Mucosa of rectum (tissue), 2 donors: ENCODE results near the gene AMACR.
"Not testable (repeated sequence)": the region's sequence is repeated elsewhere in the genome, so short reads cannot be mapped to it uniquely, and the experiment has no call there.

Source experiments
- H3K27ac ChIP-seq, 2 donors: one replicate each; pipeline ENCODE4 v1.7.0; 2013; ENCODE audit warnings: inconsistent platforms in 2 of 2, low read depth in 2 of 2, low read length in 2 of 2
- H3K27me3 ChIP-seq, 2 donors: one replicate each; pipeline ENCODE4 v1.7.0; 2013; ENCODE audit warnings: low read length in 2 of 2; ENCODE audit not compliant: control insufficient read depth in 2 of 2, insufficient read depth in 2 of 2
- H3K36me3 ChIP-seq, 2 donors: one replicate each; pipeline ENCODE4 v1.7.0; 2013; ENCODE audit warnings: low read length in 2 of 2; ENCODE audit not compliant: control insufficient read depth in 2 of 2, insufficient read depth in 2 of 2
- H3K4me1 ChIP-seq, 2 donors: one replicate each; pipeline ENCODE4 v1.7.0; 2013; ENCODE audit warnings: low read length in 2 of 2, mild to moderate bottlenecking in 1 of 2; ENCODE audit not compliant: control insufficient read depth in 2 of 2, insufficient read depth in 2 of 2
- H3K4me3 ChIP-seq, 2 donors: one replicate each; pipeline ENCODE4 v1.7.0; 2013; ENCODE audit warnings: low read length in 2 of 2
- H3K9ac ChIP-seq, 2 donors: one replicate each; pipeline ENCODE4 v1.7.0; 2013; ENCODE audit warnings: low read length in 2 of 2, low read depth in 1 of 2, mild to moderate bottlenecking in 1 of 2
- H3K9me3 ChIP-seq, 2 donors: one replicate each; pipeline ENCODE4 v1.7.0; 2013; ENCODE audit warnings: low read length in 2 of 2; ENCODE audit not compliant: control insufficient read depth in 2 of 2
- donor health status: healthy.
- donor health status: Normal muscosa, but diverticular disease.

AMACR gene

GRCh38 chr5:34038390-34038789 is 30.5 kb upstream of the AMACR start:
- Histone ChIP-seq H3K9ac (no peak overlapping the region), H3K27me3 (no peaks in the 10 kb centered on the region), H3K36me3 (peaks cover 2 to 6% of the 10 kb centered on the region in 2 donors), H3K9me3 (no peaks in the 10 kb centered on the region), H3K4me1 (peaks cover 9% of the 10 kb centered on the region in 2 donors), H3K27ac (no peak overlapping the region), H3K4me3 (no peak overlapping the region)

- H3K4me3 ChIP-seq: no peak overlapping the region
- H3K4me1 ChIP-seq: peaks cover 9% of the 10 kb centered on the region in 2 donors
- peak overlapping the region in 1 of 2 donors; percentile 7 for H3K27ac ChIP-seq
- H3K9ac ChIP-seq: no peak overlapping the region
- no peaks in the 10 kb centered on the region for H3K27me3 ChIP-seq
- H3K9me3 ChIP-seq: no peaks in the 10 kb centered on the region
- H3K36me3 ChIP-seq: peaks cover 2 to 6% of the 10 kb centered on the region in 2 donors
These were observed 29.9 kb upstream of the AMACR start for GRCh38 chr5:34037726-34038125.

GRCh38 chr5:34035756-34036155 is 27.9 kb upstream of the AMACR start:
- H3K27me3 ChIP-seq: no peaks in the 10 kb centered on the region
- H3K27ac ChIP-seq: no peak overlapping the region
- peaks cover 2 to 6% of the 10 kb centered on the region in 2 donors for H3K36me3 ChIP-seq
- H3K9me3 ChIP-seq: no peaks in the 10 kb centered on the region
- no peak overlapping the region for H3K4me3 ChIP-seq
- H3K9ac ChIP-seq: no peak overlapping the region
- H3K4me1 ChIP-seq: peaks cover 6 to 9% of the 10 kb centered on the region in 2 donors

GRCh38 chr5:34034534-34035327 is 26.9 kb upstream of the AMACR start:
- H3K27me3 ChIP-seq: no peaks in the 10 kb centered on the region
- H3K27ac ChIP-seq: peak overlapping the region; percentile 44 to 64
- H3K9me3 ChIP-seq: no peaks in the 10 kb centered on the region
- H3K4me3 ChIP-seq: peak overlapping the region in 1 of 2 donors; percentile 7
- H3K36me3 ChIP-seq: peaks cover 2 to 6% of the 10 kb centered on the region in 2 donors
- peaks cover 6 to 9% of the 10 kb centered on the region in 2 donors for H3K4me1 ChIP-seq
- H3K9ac ChIP-seq: no peak overlapping the region

- Histone ChIP-seq H3K36me3 (peaks cover 2 to 6% of the 10 kb centered on the region in 2 donors), H3K9ac (no peak overlapping the region), H3K27ac (no peak overlapping the region), H3K27me3 (no peaks in the 10 kb centered on the region), H3K4me1 (peaks cover 6 to 9% of the 10 kb centered on the region in 2 donors), H3K9me3 (no peaks in the 10 kb centered on the region), H3K4me3 (no peak overlapping the region)
These were observed 24.1 kb upstream of the AMACR start for GRCh38 chr5:34031966-34032365.

DNA sequence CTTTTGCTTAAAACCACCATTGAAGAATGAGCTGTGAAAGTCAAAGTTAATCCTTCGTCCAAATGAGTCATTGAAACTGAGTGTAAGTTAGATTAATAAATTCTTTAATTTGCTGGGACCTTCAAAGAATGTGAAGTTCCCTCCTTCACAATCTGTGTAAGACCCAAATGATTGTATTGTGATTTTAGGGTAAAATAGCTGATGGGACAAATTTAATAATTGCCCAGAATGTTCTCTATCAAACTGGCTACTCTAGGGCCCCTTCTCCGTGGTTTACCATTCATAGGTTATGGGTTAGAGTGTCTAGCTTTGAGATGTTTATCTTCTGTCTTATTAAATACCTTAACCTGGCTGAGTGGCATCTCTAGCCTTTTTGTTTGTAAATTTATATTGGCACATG is 23.3 kb upstream of the AMACR start:
- Histone ChIP-seq H3K27me3 (no peaks in the 10 kb centered on the region), H3K4me1 (peaks cover 6 to 9% of the 10 kb centered on the region in 2 donors), H3K4me3 (no peak overlapping the region), H3K9me3 (no peaks in the 10 kb centered on the region), H3K27ac (no peak overlapping the region), H3K9ac (no peak overlapping the region), H3K36me3 (peaks cover 2 to 6% of the 10 kb centered on the region in 2 donors)

DNA sequence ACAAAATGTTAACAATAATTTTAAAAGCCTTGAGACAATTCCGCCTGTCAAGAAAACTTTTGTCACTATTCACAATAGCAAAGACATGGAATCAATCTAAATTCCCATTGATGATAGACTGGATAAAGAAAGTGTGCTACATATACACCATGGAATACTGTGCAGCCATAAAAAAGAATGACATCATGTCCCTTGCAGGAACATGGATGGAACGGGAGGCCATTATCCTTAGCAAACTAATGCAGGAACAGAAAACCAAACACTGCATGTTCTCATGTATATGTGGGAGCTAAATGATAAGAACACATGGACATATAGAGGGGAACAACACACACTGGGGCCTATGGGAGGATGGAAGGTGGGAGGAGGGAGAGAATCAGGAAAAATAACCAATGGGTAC is 22.7 kb upstream of the AMACR start:
- not testable (repeated sequence) for H3K27ac ChIP-seq, H3K4me3 ChIP-seq, H3K27me3 ChIP-seq, H3K4me1 ChIP-seq, H3K9me3 ChIP-seq, H3K9ac ChIP-seq, H3K36me3 ChIP-seq

DNA sequence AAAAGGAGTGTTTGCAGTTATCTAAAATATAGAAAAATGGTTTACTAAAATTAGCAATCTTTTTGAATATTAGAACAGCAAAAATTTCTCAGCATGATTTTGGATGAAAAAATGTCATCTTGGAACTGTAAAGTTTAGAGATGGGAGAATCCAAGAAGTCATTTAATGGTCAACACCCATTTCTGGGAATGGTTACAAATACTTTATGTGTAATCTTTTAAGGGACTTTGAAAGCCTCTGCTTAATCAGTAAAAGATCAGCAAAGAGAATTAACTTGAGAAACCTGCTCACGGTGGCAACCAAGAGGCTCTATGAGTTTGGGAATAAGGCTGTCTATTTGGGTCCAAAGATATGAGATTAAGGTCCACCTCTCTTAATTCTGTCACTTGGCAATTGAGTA is 22.2 kb upstream of the AMACR start:
- Histone ChIP-seq H3K27ac (no peak overlapping the region), H3K9me3 (no peaks in the 10 kb centered on the region), H3K9ac (no peak overlapping the region), H3K4me3 (no peak overlapping the region), H3K27me3 (no peaks in the 10 kb centered on the region), H3K36me3 (peaks cover 0 to 3% of the 10 kb centered on the region in 2 donors), H3K4me1 (peaks cover 4% of the 10 kb centered on the region in 2 donors)

DNA sequence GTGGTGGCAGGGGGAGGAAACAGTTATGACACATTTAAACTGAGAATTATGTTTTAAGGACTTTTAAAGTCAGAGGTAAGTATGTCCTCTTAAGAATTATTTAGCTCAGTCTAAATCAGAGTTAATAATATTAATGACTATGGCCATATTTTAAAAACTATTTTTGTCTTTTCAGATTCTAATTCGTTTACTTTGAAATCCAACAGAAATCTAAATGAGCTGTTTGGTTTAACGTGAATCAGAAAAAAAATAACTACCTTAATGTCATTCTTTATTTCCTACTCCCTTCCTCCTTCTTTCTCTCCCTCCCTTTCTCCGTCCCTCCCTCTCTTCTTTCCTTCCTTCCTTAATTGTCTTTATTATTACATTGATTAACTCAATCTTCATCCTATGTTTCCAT is 20.5 kb upstream of the AMACR start:
- no peaks in the 10 kb centered on the region for H3K9me3 ChIP-seq
- no peak overlapping the region for H3K9ac ChIP-seq
- H3K36me3 ChIP-seq: peaks cover 0 to 7% of the 10 kb centered on the region in 2 donors
- no peak overlapping the region for H3K4me3 ChIP-seq
- H3K27ac ChIP-seq: no peak overlapping the region
- H3K4me1 ChIP-seq: no peaks in the 10 kb centered on the region
- no peaks in the 10 kb centered on the region for H3K27me3 ChIP-seq

DNA sequence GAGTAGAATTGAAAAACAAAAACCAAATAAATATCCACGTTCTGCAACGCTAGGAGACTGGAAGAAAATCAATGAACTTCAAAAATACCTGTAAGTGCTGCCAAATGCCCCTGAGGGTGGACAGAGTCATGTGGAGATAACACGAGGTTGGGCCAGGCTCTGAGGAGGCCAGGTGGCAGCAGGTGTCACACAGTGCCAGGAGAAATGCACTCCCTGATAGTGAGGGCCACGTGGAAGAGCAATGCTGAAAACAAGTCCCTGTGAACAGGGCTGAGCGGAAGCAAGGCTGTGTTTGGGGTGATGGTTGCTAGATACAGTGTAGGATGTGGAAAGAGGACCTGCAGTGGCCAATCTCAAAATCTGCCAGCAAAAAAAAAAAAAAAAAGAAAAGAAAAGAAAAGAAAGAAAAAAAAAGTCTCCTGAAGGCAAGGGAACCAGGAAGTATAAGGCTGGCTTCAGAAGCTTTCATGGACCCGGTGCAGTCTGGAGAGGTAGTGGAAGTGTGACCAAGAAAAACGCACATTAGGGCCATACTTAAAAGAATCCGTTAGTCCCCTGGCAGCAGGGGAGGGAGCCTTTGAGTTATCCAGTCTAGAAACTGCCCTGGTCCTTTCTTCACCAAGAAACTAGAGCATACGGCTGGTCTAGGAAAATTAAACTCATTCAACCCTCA is 18.4 kb upstream of the AMACR start:
- Histone ChIP-seq H3K9ac (no peak overlapping the region), H3K9me3 (no peaks in the 10 kb centered on the region), H3K36me3 (peaks cover 2 to 9% of the 10 kb centered on the region in 2 donors), H3K27me3 (no peaks in the 10 kb centered on the region), H3K4me1 (peaks cover 0 to 4% of the 10 kb centered on the region in 2 donors), H3K27ac (no peak overlapping the region), H3K4me3 (no peak overlapping the region)
